IMR-90 (cell line): ENCODE measurements around the gene RIPOR3. TPM values are rescaled to one million over a fixed set of nuclear protein-coding genes. Genes with fewer than 3 reads are reported as not detected.

ENCODE experiments used
- ATAC-seq: fragments of 200-7000 bp; cut with Tn5 transposase; 2 replicates; pipeline ENCODE4 v1.9.1; 2020; ENCODE audit warnings: low read depth, mild to moderate bottlenecking, moderate library complexity
- BruUV-seq: library from RNA; stranded (reverse); fragments of 400-500 nt; replicated peaks from 2 replicates; lab custom pipeline; 2021; lab: Mats Ljungman, UMichigan
- CTCF ChIA-PET: fragments of 300-600 bp; formaldehyde crosslinking; extraction: SDS; loops from one replicate; lab custom pipeline; 2021; ENCODE audit warnings: antibody characterized with exemption; lab: Yijun Ruan, JAX
- POLR2A ChIA-PET: fragments of 300-600 bp; sonication (Branson Sonifier 250); formaldehyde crosslinking; loops from one replicate; lab custom pipeline; 2022; ENCODE audit warnings: antibody characterized with exemption; ENCODE audit not compliant: unreplicated experiment; lab: Charles Lee
- DNase-seq: peaks from one replicate; pipeline ENCODE4 v3.0.0; 2013
- H2AFZ ChIP-seq: replicated peaks from 2 replicates; pipeline ENCODE3; 2013; ENCODE audit warnings: low read length, mild to moderate bottlenecking; ENCODE audit not compliant: poor library complexity
- H2AK5ac ChIP-seq: 2 replicates; pipeline ENCODE4 v1.6.1; 2013; ENCODE audit warnings: low read depth, low read length, inconsistent platforms
- H2AK9ac ChIP-seq: replicated peaks from 2 replicates; pipeline ENCODE3; 2013; ENCODE audit warnings: mild to moderate bottlenecking, low read depth, low read length, moderate library complexity; ENCODE audit not compliant: poor library complexity
- H2BK120ac ChIP-seq: 2 replicates; pipeline ENCODE4 v1.6.1; 2013; ENCODE audit warnings: low read depth, low read length, inconsistent platforms
- H2BK15ac ChIP-seq: 3 replicates; pipeline ENCODE4 v1.6.1; 2013; ENCODE audit warnings: low read depth, low read length, inconsistent platforms
- H2BK20ac ChIP-seq: 2 replicates; pipeline ENCODE4 v1.6.1; 2013; ENCODE audit warnings: low read depth, mild to moderate bottlenecking, inconsistent platforms, low read length, moderate library complexity
- H2BK5ac ChIP-seq: 2 replicates; pipeline ENCODE4 v1.6.1; 2013; ENCODE audit warnings: mild to moderate bottlenecking, low read depth, low read length, inconsistent platforms; ENCODE audit not compliant: poor library complexity, severe bottlenecking
- H3K14ac ChIP-seq: replicated peaks from 2 replicates; pipeline ENCODE4 v1.6.1; 2013; ENCODE audit warnings: low read depth, low read length, inconsistent platforms
- H3K18ac ChIP-seq: 2 replicates; pipeline ENCODE4 v1.6.1; 2013; ENCODE audit warnings: low read depth, low read length, control low read depth
- H3K23ac ChIP-seq: 2 replicates; pipeline ENCODE4 v1.6.1; 2013; ENCODE audit warnings: low read depth, low read length, inconsistent platforms
- H3K27ac ChIP-seq: 2 replicates; pipeline ENCODE4 v1.5.1; 2013; ENCODE audit warnings: mild to moderate bottlenecking, control low read depth, low read length; ENCODE audit not compliant: insufficient read depth
- H3K27me3 ChIP-seq: 2 replicates; pipeline ENCODE4 v1.6.1; 2013; ENCODE audit warnings: low read length; ENCODE audit not compliant: control insufficient read depth, insufficient read depth
- H3K36me3 ChIP-seq: 2 replicates; pipeline ENCODE4 v1.6.1; 2013; ENCODE audit warnings: low read length, mixed read lengths; ENCODE audit not compliant: control insufficient read depth, insufficient read depth
- H3K4ac ChIP-seq: 2 replicates; pipeline ENCODE4 v1.6.1; 2013; ENCODE audit warnings: low read depth, low read length, inconsistent platforms
- H3K4me1 ChIP-seq: 2 replicates; pipeline ENCODE4 v1.6.1; 2013; ENCODE audit warnings: low read length, mixed read lengths; ENCODE audit not compliant: control insufficient read depth, insufficient read depth
- H3K4me2 ChIP-seq: 2 replicates; pipeline ENCODE4 v1.6.1; 2013; ENCODE audit warnings: low read depth, mild to moderate bottlenecking, control low read depth, low read length, moderate library complexity
- H3K4me3 ChIP-seq: 2 replicates; pipeline ENCODE4 v1.5.1; 2013; ENCODE audit warnings: low read depth, mild to moderate bottlenecking, control low read depth, low read length, moderate library complexity; ENCODE audit not compliant: insufficient read depth
- H3K56ac ChIP-seq: 2 replicates; pipeline ENCODE4 v1.6.1; 2013; ENCODE audit warnings: low read length, inconsistent platforms; ENCODE audit not compliant: insufficient read depth; ENCODE audit errors: extremely low read depth
- H3K79me1 ChIP-seq, 2 experiments: 2 replicates each; pipeline ENCODE4 v1.6.1; 2013; ENCODE audit warnings: low read length in 2 of 2, inconsistent platforms in 1 of 2, low read depth in 1 of 2
- H3K9ac ChIP-seq: 2 replicates; pipeline ENCODE4 v1.6.1; 2013; ENCODE audit warnings: low read depth, low read length, control low read depth
- H3K9me1 ChIP-seq: 2 replicates; pipeline ENCODE4 v1.6.1; 2013; ENCODE audit warnings: low read length, inconsistent platforms; ENCODE audit not compliant: insufficient read depth
- H3K9me3 ChIP-seq: 2 replicates; pipeline ENCODE4 v1.6.1; 2013; ENCODE audit warnings: low read length; ENCODE audit not compliant: control insufficient read depth, insufficient read depth
- H4K20me1 ChIP-seq: 2 replicates; pipeline ENCODE4 v1.6.1; 2013; ENCODE audit warnings: low read length, inconsistent platforms; ENCODE audit not compliant: insufficient read depth
- H4K5ac ChIP-seq: 2 replicates; pipeline ENCODE4 v1.6.1; 2013; ENCODE audit warnings: mild to moderate bottlenecking, low read depth, low read length, control low read depth
- H4K8ac ChIP-seq, 2 experiments: 2 replicates each; pipeline ENCODE4 v1.6.1; 2013; ENCODE audit warnings: low read depth in 2 of 2, low read length in 2 of 2, control low read depth in 1 of 2, inconsistent platforms in 1 of 2
- H4K91ac ChIP-seq: 2 replicates; pipeline ENCODE4 v1.6.1; 2013; ENCODE audit warnings: low read depth, low read length, inconsistent platforms; ENCODE audit not compliant: insufficient read depth
- BHLHE40 ChIP-seq: fragments of 150-350 bp; IDR thresholded peaks from 2 replicates; pipeline ENCODE4 v1.6.1; 2016; ENCODE audit warnings: mild to moderate bottlenecking, low read depth, low read length
- CHD1 ChIP-seq: IDR thresholded peaks from 2 replicates; pipeline ENCODE4 v1.6.1; 2012; ENCODE audit warnings: low read depth, low read length, improper control_type of control experiment
- FOS ChIP-seq: fragments of 150-350 bp; IDR thresholded peaks from 2 replicates; pipeline ENCODE4 v1.6.1; 2016; ENCODE audit warnings: low read depth, low read length
- MAFK ChIP-seq: IDR thresholded peaks from 2 replicates; pipeline ENCODE4 v1.6.1; 2012; ENCODE audit warnings: low read depth, low read length, improper control_type of control experiment
- MAZ ChIP-seq: IDR thresholded peaks from 2 replicates; pipeline ENCODE4 v1.6.1; 2012; ENCODE audit warnings: low read depth, mild to moderate bottlenecking, low read length, improper control_type of control experiment, moderate library complexity, borderline replicate concordance
- MXI1 ChIP-seq: IDR thresholded peaks from 2 replicates; pipeline ENCODE4 v1.6.1; 2012; ENCODE audit warnings: low read depth, mild to moderate bottlenecking, low read length, moderate library complexity, borderline replicate concordance
- NFE2L2 ChIP-seq: fragments of 150-350 bp; IDR thresholded peaks from 2 replicates; pipeline ENCODE4 v1.6.1; 2016; ENCODE audit warnings: low read depth, mild to moderate bottlenecking, low read length
- POLR2A ChIP-seq: IDR thresholded peaks from 2 replicates; pipeline ENCODE4 v1.6.1; 2012; ENCODE audit warnings: mild to moderate bottlenecking, low read depth, low read length
- RAD21 ChIP-seq: IDR thresholded peaks from 2 replicates; pipeline ENCODE4 v1.6.1; 2012; ENCODE audit warnings: low read length, improper control_type of control experiment
- RCOR1 ChIP-seq: IDR thresholded peaks from 2 replicates; pipeline ENCODE4 v1.6.1; 2012; ENCODE audit warnings: mild to moderate bottlenecking, low read length, improper control_type of control experiment; ENCODE audit not compliant: insufficient replicate concordance
- RFX5 ChIP-seq: IDR thresholded peaks from 2 replicates; pipeline ENCODE4 v1.8.0; 2012; ENCODE audit warnings: low read depth, mild to moderate bottlenecking, low read length, moderate library complexity
- SMC3 ChIP-seq: fragments of 150-350 bp; IDR thresholded peaks from 2 replicates; pipeline ENCODE4 v1.6.1; 2016; ENCODE audit warnings: low read depth, mild to moderate bottlenecking, antibody characterized with exemption, low read length, moderate library complexity
- WGBS, 2 experiments: methylation state at CpG; one replicate each; pipeline versions ENCODE4 v1.1.5 to v1.1.7; 2013; ENCODE audit warnings: missing lambda C conversion rate in 2 of 2; ENCODE audit not compliant: insufficient read length in 1 of 2; ENCODE audit errors: extremely low coverage in 2 of 2; 5-methylcytosine and 5-hydroxymethylcytosine counted together
- dilution Hi-C: fragments of 300-500 bp; cut with HindIII; formaldehyde crosslinking; loops from one replicate; pipeline ENCODE4 v1.14.3; 2018; ENCODE audit warnings: low sequenced_read_pairs; ENCODE audit not compliant: unreplicated experiment
- in situ Hi-C: fragments of 300-500 bp; cut with MboI; formaldehyde crosslinking; loops from 3 replicates; pipeline ENCODE4 v1.14.3; 2019; ENCODE audit warnings: low sequenced_read_pairs, inconsistent platforms, mixed read lengths
- intact Hi-C: fragments of 100-400 bp; cut with micrococcal nuclease; formaldehyde crosslinking; loops from 2 replicates; pipeline ENCODE4 v1.10.0; 2022
- polyA plus RNA-seq, 3 experiments: library from polyadenylated mRNA; depleted of rRNA; stranded (reverse); fragments of >200 nt; gene quantifications; 2 replicates each; pipeline ENCODE4 v1.2.3, GENCODE V29; 2012; ENCODE audit warnings: low replicate concordance in 1 of 3
- total RNA-seq: library from RNA; depleted of rRNA; stranded (reverse); fragments of >200 nt; gene quantifications from 2 replicates; pipeline ENCODE4 v1.2.3, GENCODE V29; 2012
- TF ChIP-seq, protein P1 (sequence below): conservative IDR thresholded peaks from 2 replicates; pipeline ENCODE4 v1.5.1; 2012; ENCODE audit warnings: mild to moderate bottlenecking, low read depth, low read length, improper control_type of control experiment
- TF ChIP-seq, protein P2 (sequence below): fragments of 150-350 bp; IDR thresholded peaks from 2 replicates; pipeline ENCODE4 v1.6.1; 2017; ENCODE audit warnings: mild to moderate bottlenecking, antibody characterized with exemption, low read length, low read depth
- TF ChIP-seq, protein P3 (sequence below): fragments of 150-350 bp; IDR thresholded peaks from 2 replicates; pipeline ENCODE4 v1.6.1; 2016; ENCODE audit warnings: low read depth, mild to moderate bottlenecking, low read length, moderate library complexity, borderline replicate concordance

RIPOR3 gene
- total and polyA plus RNA-seq, 2 of the 4 experiments (the other 2 are of a cell fraction): 0.54 to 1.7 TPM

- Histone ChIP-seq H3K4ac (peak overlapping the region; percentile 71), H3K79me1 (peaks cover 0 to 21% of the 10 kb centered on the region in 2 experiments; a peak in 2 of 4 replicates), H2BK5ac (no peak overlapping the region), H2BK120ac (peak overlapping the region; percentile 95), H4K91ac (peak overlapping the region; percentile 63), H3K36me3 (no peaks in the 10 kb centered on the region), H4K20me1 (no peaks in the 10 kb centered on the region), H2AK5ac (peak overlapping the region; percentile 90), H3K4me1 (peaks cover 13% of the 10 kb centered on the region), H3K9me3 (no peaks in the 10 kb centered on the region), H3K27me3 (no peaks in the 10 kb centered on the region), H4K5ac (peak overlapping the region; percentile 79), H3K9me1 (peaks cover 11% of the 10 kb centered on the region), H2AK9ac (no peak overlapping the region), H3K4me2 (no peak overlapping the region), H2BK20ac (peak overlapping the region; percentile 94), H3K9ac (no peak overlapping the region), H3K14ac (peak overlapping the region; percentile 79), H3K18ac (peak overlapping the region; percentile 61), H4K8ac (peak overlapping the region in 1 of 2 experiments; percentile 52; a peak in 1 of 4 replicates), H3K4me3 (no peak overlapping the region), H2AFZ (peak overlapping the region; percentile 59), H2BK15ac (peak overlapping the region; percentile 85; the same call in 2 of the 3 replicates), H3K56ac (no peak overlapping the region), H3K23ac (no peak overlapping the region), H3K27ac (peak overlapping the region; percentile 1; the same call in 1 of the 2 replicates)
- no TSS peak for BruUV-seq
- intact Hi-C loops: no loop called here
- WGBS, 2 experiments: 100% methylated on average over 2 of the region's 6 CpGs; no CpG with 5 or more reads in 1 of the 2 experiments
- DNase-seq: no peak
- ATAC-seq: no peak
- POLR2A ChIA-PET: no interaction called here
- CTCF ChIA-PET: interaction anchor here (0.9 kb wide), 1 partner anchor 135 kb away, joined by 3 read pairs; the partner anchor contains the start of gene BCAS4
- dilution Hi-C loops: no loop called here
- in situ Hi-C loops: no loop called here
- TF ChIP-seq MXI1 (no peak), RFX5 (no peak), NFE2L2 (no peak), SMC3 (no peak), CHD1 (no peak), MAFK (no peak), FOS (no peak), MAZ (no peak), POLR2A (no peak), BHLHE40 (no peak), RCOR1 (no peak), RAD21 (no peak)
- TF ChIP-seq, protein P1, sequence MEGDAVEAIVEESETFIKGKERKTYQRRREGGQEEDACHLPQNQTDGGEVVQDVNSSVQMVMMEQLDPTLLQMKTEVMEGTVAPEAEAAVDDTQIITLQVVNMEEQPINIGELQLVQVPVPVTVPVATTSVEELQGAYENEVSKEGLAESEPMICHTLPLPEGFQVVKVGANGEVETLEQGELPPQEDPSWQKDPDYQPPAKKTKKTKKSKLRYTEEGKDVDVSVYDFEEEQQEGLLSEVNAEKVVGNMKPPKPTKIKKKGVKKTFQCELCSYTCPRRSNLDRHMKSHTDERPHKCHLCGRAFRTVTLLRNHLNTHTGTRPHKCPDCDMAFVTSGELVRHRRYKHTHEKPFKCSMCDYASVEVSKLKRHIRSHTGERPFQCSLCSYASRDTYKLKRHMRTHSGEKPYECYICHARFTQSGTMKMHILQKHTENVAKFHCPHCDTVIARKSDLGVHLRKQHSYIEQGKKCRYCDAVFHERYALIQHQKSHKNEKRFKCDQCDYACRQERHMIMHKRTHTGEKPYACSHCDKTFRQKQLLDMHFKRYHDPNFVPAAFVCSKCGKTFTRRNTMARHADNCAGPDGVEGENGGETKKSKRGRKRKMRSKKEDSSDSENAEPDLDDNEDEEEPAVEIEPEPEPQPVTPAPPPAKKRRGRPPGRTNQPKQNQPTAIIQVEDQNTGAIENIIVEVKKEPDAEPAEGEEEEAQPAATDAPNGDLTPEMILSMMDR: no peak
- TF ChIP-seq, protein P2, sequence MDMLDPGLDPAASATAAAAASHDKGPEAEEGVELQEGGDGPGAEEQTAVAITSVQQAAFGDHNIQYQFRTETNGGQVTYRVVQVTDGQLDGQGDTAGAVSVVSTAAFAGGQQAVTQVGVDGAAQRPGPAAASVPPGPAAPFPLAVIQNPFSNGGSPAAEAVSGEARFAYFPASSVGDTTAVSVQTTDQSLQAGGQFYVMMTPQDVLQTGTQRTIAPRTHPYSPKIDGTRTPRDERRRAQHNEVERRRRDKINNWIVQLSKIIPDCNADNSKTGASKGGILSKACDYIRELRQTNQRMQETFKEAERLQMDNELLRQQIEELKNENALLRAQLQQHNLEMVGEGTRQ: no peak
- TF ChIP-seq, protein P3, sequence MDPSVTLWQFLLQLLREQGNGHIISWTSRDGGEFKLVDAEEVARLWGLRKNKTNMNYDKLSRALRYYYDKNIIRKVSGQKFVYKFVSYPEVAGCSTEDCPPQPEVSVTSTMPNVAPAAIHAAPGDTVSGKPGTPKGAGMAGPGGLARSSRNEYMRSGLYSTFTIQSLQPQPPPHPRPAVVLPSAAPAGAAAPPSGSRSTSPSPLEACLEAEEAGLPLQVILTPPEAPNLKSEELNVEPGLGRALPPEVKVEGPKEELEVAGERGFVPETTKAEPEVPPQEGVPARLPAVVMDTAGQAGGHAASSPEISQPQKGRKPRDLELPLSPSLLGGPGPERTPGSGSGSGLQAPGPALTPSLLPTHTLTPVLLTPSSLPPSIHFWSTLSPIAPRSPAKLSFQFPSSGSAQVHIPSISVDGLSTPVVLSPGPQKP: no peak
Measured at GRCh38 chr20:50659975-50660670, 31.2 kb downstream of the RIPOR3 start.
